ENCODE measurements around the gene LBR.
"Not testable (repeated sequence)": the region's sequence is repeated elsewhere in the genome, so short reads cannot be mapped to it uniquely, and the experiment has no call there.

LBR gene

DNA sequence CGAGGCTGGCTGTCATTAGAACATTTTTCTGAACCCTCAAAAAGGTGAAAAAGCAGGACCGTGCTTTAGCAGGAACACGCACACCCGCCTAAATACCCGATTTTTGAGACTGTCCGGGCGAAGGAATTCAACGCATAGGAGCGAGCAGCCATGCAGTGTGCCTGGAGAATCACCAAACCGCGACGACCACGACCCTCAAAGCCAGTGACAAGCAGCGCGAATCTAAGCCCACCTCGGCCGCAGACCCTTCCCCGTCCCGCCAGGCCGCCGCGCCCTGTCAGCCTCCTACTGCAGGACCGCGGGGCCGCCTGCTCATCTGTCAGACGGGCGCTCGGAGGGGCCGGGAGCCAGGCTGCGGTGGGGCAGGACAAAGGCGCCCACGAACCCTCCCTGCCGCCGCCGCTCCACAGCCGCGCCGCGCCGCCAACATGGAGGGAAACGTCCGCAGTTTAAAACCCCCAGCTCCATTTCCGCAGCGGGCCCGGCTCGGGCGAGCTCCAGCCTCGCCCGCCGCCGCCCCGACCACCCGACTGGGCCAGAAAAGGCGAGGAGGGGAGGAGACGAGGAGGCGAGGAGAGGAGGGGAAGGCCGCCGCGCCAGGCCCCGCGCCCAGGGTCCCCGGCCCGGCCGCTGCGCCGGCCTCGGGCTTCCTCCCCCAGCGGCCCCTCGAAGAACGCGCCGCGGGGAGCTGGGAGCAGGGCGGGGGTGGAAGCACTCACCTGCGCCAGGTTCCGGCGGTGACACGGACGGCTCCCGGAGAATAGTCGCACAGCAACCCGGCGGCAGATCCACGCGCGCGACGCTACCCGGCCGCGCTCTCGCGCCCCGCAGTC lies at the start of gene LBR:
Gene LBR, minus strand, starts transcription at position 804 of the 833 bp plus-strand sequence. CDS start 3,963 bp downstream, outside the sequence.
- DNase-seq: no peak

DNA sequence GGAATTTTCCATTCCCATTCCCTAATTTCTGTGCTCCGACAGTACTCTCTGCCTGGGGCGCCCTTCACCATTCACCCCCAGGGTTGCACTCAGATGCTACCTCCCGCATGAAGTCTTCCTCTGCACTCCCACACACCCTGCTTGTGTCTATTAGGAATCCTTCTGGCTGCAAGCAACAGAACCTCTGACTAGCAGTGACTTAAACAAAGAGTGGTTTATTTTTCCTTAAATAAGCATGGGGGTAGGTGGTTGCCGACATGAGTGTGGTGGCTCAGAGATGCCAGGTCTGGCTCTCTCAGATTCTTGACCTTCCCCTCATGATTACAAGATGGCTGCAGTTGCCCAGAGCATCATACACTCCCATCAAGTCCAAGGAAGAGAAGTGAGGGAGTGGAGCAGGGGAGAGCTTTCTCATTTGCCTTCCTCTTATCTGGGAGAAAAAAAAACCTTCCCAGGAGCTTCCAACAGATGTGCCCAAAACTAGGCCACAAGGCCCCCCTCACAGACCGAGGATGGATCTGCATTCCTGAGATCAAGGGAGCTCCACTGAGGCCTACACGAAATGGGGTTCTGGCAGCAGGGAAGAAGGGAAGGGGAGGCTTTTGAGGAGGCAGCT lies 49.6 kb upstream of the LBR start:
- no peak for DNase-seq

DNA sequence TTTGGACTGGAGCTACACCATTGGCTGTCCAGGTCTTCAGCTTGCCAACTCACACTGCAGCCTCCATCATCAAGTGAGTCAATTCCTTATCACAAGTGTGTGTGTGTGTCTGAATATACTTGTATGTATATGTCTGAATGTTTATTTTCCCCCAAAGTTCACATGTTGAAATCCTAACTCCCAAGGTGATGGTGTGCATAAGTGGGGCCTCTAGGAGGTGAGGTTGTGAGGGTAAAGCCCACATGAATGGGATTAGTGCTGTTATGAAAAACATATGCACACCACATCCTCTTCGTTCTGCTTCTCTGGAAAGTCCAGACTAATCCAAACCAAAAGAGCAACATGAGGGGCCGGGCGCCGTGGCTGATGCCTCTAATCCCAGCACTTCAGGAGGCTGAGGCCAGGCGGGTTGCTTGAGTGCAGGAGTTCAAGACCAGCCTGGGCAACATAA lies 48.7 kb upstream of the LBR start:
- no peak for DNase-seq

DNA sequence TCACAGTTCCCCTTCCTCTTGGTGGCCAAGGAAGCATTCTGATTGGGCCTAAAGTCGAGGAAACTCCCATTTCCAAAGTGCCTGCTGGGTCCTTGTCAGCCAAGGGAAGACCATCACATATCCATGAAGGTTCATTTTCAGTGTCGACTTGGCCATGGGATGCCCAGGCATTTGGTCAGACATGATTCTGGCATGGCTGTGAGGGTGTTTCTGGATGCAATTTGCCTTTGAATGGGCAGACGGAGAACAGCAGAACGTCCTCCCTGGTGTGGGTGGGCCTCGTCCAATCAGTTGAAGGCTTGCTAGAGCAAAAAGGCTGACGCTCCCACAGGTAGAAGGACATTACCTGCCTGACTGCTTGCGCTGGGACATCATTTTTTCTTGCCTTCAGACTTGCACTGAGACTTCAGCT lies 48.3 kb upstream of the LBR start:
- DNase-seq: no peak

DNA sequence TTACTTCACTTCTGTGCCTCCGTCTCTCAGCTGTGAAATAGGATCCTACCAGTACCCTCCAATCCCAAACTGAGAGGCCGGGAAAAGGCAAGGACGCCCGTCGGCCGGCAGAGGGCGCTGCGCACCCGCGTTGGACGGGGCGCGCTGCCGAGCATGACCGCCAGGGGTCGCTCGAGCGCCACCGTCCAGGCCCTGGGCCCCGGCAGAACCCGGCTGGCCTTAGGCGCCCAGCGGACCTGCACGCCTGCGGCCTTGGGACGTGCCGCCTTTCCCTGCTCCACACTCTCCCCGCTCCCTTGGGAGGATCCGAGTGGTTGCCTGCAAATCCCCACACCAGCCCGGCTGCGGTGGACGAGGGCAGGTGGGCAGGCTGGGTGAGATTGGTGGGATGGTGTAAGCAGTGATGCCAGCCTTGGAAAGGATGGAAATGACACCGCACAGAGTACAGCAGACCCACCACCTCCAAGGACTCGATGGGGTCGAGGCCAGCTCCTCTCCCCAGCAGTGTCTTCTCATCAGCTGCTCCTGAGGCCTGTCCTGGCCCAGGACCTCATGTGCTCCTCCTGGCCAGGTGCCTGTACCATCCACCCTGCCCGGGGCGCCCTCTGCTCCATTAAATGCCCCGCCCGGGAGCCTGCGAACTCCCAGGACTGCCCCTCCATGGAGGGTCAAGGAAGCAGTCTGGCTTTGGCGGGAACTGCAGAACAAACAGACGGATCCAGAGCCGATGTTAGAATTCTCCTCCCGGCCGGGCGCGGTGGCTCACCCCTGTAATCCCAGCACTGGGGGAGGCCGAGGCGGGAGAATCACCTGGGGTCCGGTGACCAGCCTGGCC lies 47.4 kb upstream of the LBR start:
- peak; percentile 36 to 42 for DNase-seq

DNA sequence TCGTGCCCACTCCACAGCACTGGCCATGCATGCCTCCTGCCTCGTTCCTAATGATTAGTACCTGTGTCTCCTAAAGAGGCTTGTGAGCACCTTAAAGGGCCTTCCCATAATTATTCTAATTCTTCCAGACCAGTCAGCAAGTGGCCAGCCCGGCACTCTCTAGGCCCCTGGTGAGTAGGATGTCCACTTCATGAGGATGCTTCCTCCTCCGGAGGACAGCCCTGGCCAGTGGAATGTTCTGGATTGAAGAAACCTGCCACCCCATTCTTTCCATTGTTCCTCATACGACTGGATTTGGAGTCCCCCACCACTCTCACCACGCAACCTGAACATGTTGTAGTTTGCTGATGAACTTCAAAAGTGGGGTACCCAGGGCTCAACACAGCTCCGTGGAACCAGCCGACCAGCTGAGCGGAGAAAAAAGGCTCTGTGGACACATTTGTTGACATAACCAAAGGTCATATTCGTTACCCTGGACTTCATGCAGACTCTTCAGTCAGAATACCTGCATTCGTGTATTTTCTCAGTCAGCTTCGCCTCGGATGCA lies 46.7 kb upstream of the LBR start:
- DNase-seq: no peak

DNA sequence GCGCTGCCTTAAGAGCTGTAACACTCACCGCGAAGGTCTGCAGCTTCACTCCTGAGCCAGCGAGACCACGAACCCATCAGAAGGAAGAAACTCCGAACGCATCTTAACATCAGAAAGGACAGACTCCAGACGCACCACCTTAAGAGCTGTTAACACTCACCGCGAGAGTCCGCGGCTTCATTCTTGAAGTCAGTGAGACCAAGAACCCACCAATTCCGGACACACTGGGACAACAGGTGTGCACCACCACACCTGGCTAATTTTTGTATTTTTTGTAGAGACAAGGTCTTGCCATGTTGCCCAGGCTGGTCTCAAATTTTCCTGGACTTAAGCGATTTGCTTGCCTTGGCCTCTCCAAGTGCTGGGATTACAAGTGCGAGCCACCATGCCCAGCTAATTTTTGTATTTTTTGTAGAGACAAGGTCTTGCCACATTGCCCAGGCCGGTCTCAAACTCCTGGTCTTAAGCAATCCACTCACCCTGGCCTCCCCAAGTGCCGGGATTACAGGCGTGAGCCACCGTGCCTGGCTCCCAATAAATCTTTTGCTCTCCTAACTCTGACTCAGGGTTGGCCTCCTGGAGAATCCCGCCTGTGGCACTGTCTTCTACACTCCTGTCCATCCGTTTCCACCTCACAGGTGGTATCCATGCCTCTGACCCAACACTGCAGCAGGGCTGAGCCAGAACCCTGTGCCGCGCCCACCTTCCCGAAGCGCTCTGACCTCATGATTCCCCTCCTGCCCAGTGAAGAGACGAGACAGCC lies 46.0 kb upstream of the LBR start:
- DNase-seq: not testable (repeated sequence)

DNA sequence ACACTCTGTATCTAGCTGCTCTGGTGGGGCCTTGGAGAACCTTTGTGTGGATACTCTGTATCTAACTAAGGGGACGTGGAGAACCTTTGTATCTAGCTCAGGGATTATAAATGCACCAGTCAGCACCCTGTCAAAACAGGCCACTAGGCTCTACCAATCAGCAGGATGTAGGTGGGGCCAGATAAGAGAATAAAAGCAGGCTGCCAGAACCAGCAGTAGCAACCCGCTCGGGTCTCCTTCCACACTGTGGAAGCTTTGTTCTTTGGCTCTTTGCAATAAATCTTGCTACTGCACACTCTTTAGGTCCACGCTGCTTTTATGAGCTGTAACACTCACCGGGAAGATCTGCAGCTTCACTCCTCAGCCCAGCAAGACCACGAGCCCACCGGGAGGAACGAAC lies 45.4 kb upstream of the LBR start:
- DNase-seq: not testable (repeated sequence)

DNA sequence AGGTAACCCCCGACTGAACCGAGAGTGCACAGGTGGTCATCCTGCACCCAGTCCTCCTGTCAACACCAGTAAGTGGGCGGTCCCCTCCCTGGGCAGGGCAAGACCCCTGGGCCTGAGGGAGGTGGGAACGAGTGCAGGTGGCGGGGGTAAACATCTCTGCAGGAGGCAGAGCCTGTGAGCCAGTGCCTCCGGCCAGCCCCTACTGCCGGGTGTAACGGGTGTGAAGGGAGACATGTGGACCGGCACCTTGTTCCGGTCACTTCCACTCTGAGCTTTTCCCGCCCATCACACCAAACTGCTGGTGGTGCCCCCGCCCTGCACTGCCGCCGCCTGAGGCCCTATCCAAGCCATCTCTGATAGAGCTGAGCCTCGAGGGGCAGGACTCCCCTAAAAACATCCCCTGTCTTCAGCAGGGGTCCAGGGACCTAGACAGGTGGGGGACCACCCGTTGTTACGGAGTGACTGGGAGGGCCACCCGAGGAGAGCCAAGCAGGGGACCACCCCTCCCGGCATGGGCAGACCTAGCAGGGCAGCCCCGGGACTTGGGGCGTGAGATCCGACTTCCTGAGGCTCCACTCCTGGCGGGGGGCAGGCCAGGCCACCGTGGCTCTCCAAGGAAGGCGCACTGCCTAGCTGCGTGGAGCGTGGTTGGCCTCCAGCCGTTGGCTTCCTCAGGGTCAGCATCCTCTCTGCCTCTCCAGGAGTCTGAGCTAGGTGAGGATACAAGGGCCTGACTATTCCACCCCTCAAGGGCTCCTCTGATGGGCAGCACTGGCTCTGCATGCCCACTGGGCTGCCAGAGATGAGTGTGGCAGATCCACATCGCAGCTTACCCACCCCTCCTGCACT lies 43.8 kb upstream of the LBR start:
- DNase-seq: no peak

DNA sequence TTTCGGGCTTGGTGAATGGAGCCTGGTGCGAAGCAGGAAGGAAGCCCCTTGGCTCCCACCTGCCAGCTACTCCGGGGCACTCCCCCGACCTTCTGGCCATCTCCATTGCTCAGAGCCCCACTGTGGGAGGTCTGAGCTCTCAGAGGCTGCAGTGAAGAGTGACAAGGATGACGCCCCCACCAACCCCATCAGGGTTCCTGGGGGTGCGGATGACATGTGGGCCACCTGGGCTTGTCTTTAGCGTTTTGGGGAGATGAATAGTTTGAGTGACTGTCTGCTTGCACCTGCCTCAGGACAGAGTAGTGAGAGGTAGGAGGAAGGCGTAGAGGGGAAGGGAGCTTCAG lies 43.2 kb upstream of the LBR start:
- DNase-seq: no peak

DNA sequence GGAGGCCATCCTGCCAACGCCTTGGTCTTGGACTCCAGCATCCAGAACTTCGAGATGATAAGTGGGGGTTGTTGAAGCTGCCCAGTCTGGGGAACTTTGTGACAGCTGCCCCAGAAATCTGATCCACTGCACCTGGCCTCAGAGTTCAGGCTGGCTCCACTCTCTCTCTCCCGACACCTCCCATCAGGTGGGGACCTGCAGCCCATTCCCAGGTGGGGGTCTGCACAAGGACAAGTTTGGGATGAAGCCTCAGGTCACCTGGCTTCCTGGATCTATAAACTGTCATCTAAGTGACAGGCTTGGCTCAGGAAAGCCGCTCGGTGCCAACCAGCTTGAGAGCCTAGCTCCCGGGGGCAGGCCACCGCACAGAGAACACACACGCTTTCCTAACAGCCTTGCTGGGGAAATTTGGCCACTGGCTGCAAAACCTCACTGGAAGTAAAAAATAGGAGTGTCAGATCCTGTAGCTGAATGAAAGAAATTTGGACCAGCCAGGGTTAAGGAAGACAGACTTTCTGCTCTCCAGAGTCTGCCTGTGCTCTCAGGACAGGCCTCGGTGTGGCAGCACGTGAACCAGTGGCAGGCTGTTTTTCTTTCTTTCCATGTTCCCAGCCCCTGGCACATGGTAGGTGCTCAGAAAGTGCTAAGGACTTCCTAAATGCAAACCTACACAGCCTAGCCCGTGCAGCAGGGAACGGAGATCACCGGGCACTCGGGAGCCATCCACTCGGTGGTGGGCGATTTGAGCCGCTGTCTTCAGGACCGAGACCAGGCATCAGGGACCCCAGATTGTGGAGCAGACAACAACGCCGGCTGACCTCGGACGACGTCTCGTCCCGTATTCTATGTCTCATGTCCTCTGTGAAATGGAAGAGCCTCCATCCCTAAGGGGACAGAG lies 42.6 kb upstream of the LBR start:
- no peak for DNase-seq

DNA sequence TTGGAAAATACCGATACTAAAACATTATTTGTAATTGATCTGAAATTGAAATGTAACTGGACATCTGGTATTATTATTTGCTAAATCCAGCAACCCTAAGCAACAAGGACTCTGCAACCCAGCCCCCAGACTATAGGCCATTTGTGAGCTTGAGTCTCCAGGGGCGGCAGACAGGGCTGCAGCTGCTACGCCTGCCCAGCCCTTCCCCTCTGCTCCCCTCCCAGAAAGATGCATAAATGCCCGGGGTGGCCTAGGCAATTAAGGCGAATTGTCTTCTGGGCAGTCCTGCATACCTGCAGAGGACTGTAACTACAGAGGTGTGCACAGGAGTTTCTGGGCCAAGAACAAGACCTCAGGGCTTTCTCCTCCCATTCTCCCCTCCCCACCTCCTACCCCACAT lies 41.2 kb upstream of the LBR start:
- DNase-seq: no peak

DNA sequence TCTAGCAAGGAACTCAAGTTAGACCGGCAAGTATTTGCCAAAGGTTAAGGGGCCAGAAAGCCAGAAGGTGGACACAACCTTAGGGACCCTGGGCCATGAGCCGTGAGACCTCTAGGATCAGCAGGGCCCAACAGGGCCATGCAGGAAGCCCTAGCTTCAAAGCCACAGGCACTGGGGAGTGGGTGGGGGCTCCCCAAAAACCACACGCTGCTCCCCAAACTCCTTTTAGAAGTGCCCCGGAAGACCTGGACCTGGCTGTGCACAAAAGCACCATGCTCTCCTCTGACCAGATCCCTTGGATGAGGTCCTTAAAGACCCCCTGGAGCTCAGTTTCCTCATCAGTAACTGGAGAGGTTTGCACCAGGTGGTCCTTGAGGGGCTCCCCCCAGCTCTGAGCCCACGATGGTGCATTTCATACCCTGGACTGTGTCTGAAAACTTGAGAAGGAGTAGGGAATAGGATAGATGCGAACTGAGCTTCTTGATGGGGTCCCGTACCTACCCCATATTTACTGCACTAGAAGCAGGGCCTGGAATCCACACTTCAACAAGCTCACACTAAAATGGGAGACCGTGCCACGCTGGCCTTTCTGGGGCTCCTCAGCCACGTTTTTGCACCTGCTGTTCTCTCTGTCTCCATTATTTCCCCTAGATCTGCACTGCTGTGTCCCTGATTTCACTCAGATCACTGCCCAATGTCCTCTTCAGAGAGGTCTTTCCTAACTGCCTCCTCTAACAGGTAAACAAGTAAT lies 40.6 kb upstream of the LBR start:
- DNase-seq: no peak

DNA sequence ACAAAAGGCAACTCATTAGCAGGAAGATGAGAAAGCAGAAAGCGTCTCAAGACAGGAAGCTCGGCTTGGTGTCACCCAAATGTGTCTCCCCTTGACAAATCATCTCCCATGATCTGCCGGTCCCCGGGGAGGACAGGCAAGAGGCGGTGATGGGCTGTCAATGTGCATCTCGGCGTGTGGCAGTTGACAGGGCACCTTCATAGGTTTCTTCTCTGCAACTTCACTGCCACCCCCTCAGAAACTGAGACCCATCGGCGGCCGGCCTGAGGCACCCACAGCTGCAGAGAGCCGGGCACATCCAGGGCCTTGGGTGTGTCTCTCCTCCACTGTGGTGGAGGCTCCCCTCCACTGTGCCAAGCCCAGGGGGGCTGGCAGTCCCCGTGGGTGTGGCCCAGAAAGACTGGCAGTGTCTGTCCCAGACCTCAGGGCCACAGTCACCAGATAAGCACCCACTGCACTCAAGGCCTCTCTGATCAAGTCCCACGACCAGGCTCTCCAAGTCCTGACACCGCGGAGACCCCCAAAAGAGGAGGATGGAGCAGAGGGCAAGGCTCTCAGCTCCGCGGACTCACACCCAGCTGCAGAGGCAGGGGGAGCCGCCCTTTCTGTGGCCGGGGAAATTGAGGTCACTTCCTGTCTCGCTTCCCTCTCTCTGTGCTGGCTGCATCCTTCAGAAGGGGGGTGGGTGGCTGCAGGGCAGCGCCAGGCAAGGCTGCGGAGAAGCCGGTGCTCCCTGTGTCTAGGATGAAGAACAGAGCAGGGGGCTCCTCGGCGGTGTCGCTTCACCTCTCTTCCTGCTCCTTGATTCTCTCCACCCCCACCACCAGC lies 39.6 kb upstream of the LBR start:
- peak; percentile 83 to 86 for DNase-seq

DNA sequence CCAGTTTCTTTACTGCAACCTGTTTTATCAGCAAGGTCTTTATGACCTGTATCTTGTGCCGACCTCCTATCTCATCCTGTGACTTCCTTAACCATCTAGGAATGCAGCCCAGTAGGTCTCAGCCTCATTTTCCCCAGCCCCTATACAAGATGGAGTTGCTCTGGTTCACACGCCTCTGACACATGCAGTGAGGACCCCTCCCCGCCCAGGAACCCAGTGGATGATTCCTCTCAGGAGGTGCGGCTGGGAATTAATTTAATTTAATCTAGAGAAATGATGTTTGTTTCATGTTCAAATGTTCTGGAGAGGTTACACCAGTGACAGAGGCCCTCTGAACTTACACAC lies 39.0 kb upstream of the LBR start:
- DNase-seq: no peak

DNA sequence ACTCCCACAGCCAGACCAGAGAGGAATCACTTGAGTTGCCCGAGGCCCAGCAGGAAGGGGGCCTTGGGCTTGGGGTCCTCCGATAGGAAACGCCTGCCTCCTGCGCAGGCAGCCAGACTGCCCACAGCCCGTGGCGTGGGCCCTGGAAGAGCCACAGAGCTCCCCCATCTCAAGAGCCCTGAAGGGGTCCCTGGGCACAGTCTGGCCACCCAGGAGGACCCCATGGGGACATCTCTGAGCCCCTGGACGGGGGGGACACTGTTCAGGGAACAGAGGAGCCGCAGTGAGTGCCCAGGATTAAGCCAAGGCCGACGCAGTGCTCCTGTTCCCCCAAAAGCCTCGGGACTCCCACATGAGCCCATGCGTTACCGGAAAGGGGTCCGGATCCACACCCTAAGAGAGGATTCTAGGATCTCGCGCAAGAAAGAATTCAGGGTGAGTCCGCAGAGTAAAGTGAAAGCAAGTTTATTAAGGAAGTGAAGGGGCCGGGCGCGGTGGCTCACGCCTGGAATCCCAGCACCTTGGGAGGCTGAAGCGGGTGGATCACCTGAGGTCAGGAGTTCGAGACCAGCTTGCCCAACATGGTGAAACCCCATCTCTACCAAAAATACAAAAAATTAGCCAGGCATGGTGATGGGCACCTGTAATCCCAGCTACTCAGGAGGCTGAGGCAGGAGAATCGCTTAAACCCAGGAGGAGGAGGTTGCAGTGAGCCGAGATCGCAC lies 38.1 kb upstream of the LBR start:
- no peak for DNase-seq

DNA sequence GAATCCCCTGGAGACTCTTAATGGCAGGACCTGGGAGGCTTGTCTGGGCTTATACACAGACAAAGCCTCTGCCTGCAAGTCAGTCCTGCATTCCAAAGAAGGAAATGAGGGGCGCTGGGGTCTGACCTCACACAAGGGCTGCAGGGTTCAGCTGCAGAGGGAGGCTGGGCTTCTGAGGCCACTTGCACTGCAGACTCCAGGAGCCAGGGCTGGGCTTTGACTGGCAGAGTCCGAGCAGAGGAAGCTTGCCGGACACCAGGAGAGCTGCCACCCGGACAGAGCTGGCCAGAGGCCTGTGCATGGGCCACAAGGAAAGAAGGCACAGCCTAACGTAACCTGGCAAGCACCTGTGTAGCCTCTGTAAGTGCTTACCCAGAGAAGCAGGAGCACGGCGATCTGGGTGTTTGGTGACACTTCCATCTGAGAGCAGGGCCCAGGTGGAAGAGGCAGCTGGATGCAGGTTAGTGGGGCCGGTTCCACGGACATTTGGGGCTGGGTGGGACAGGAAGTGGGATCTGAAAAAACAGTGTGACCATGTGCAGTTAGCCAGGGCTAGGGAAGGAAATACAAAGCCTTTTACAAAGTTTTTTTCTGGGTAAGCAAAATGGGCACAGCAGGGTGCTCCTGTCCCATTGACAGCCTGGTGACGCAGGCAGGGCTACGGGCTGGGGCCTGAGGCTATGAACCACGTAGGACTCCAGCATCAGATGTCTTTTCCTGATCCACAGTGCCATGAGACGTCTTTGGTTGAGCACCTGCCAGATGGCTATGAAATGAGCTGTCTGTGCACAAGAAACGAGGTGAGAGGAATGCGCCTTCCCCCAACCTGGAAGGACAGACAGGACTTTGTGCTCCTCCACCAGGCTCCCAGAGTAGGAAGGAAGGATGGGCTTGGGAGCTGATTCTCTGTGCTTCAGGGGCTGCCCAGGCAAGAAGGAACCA lies 37.3 kb upstream of the LBR start:
- DNase-seq: no peak

Measured in AML-193 (cell line).